PC-9 (cell line): ENCODE measurements around the gene CECR2.

Experiments
- CTCF ChIP-seq: fragments of 200-600 bp; sonication (generic); conservative IDR thresholded peaks from 2 replicates; pipeline ENCODE4 v1.6.1; 2017; ENCODE audit warnings: mixed run types, antibody characterized with exemption, mild to moderate bottlenecking, moderate library complexity
- EZH2 ChIP-seq: fragments of 200-600 bp; sonication (generic); IDR thresholded peaks from 2 replicates; pipeline ENCODE4 v1.8.0; 2017; ENCODE audit warnings: antibody characterized with exemption, low read depth

DNA sequence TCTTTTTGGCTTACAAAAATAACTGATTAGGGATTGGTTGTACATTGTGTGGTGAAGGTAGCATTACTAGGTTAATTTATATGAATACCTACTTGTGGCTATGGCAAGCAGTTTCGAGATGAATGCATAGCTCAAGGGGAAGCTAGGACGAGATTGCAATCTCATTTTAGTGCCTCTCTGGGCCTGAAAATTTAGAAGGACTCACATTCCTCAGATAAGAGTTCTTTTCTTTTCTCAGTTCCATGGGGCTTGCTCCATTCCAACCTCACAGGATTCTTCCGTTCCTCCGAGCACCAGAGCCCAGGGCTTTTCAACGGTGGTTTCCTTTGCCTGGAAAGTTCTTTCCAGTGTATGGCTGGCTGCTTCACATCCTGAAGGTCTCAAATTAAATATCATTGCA is 82.1 kb downstream of the CECR2 start:
- TF ChIP-seq CTCF (no peak), EZH2 (no peak)
